ENCODE data around the gene CTDSPL2.
"Not testable (repeated sequence)": the region's sequence is repeated elsewhere in the genome, so short reads cannot be mapped to it uniquely, and the experiment has no call there.

GRCh38 chr15:44560926-44561325, 133.5 kb downstream of the CTDSPL2 start:
- TF ChIP-seq CTCF (conservative IDR thresholded peaks at IDR 0.05; ENCODE audit: low read depth in 2 of 2); EZH2phosphoT487 (IDR thresholded peaks at IDR 0.05; ENCODE audit: unreplicated experiment); CREB1 (CRISPR knock-in tag; IDR thresholded peaks at IDR 0.05; ENCODE audit: low read depth); POLR2AphosphoS5 (IDR thresholded peaks at IDR 0.05; ENCODE audit: low read depth); REST (IDR thresholded peaks at IDR 0.05; ENCODE audit: unreplicated experiment); EZH2 (IDR thresholded peaks at IDR 0.05; ENCODE audit: low read depth, unreplicated experiment); ETS1 (IDR thresholded peaks at IDR 0.05); ZNF331 (CRISPR knock-in tag; IDR thresholded peaks at IDR 0.05; ENCODE audit: low read depth); ZNF462 (CRISPR knock-in tag; IDR thresholded peaks at IDR 0.05); STAT1 (IDR thresholded peaks at IDR 0.05; ENCODE audit: unreplicated experiment); JUNB (IDR thresholded peaks at IDR 0.05; ENCODE audit: unreplicated experiment): not testable (repeated sequence)
